DMS114 treated with DMSO at 0.1 percent for 48 hours (cell line): ENCODE measurements around the gene CDHR4.
A peak's percentile ranks its signal among the peaks of the same experiment; 100 is the strongest.
"Not testable (repeated sequence)": the region's sequence is repeated elsewhere in the genome, so short reads cannot be mapped to it uniquely, and the experiment has no call there.

Source experiments
- DNase-seq: peaks from one replicate; lab custom pipeline; 2025; ENCODE audit not compliant: unreplicated experiment; lab: John Stamatoyannopoulos, UW

The CDHR4 gene, protein sequence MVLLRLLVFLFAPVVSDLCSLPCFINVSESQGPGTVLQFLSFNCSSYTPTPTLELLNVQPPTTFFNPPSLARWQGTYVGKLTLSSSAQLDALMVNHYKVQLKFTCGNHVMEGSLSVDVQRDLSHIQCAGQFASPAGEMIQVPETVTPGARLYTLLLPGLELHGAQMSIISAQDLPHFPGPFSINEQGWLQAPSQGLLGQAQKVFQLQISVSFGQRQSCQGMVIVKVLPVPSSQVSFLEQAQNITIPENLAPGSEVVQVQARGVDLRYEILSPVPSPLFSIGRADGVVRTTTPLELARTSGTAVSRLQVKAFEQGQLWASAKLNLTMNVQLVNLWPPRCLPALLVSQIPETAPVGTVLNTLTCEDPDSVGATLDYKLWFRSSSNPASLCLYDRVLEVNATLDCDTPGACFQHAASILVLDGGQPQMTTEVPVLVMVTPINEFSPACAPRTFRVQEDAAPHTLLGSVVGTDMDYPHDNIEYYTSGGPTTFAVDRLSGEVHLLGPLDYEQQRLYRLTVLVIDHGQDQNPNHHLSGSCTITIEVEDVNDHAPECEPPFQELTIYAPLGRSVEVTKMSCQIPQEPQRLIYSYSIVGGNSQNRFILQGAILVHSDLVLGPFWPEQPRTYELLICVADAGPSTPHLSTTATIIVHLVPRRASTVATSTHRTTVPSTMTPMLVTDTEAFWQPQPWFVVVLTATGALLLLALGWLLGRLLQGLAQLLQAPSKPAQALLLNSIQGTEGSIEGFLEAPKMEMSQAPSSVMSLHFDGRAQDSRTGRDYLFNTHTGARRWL

DNA sequence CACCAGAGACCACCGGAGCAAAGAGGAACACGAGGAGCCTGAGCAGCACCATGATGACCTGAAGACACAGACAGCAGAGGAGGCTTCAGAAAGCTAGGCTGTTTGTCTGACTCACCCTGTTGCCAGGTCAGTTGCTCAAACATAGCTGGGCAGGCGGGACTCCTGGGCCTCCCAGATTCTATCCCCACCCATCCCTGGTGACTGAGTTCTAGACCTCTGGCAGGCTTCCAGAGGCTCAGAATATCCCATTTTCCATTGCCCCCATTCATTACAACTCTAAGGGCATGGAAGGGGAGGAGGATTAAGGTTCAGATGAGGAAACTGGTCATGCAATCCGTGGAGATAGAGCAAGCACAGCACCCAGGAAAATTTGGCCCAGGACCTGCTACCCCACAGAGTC lies at the start of gene CDHR4:
Gene CDHR4 (minus strand): TSS at position 113 of the 400 bp plus-strand sequence. CDS start 61 bp downstream, at position 52.
- DNase-seq: no peak

DNA sequence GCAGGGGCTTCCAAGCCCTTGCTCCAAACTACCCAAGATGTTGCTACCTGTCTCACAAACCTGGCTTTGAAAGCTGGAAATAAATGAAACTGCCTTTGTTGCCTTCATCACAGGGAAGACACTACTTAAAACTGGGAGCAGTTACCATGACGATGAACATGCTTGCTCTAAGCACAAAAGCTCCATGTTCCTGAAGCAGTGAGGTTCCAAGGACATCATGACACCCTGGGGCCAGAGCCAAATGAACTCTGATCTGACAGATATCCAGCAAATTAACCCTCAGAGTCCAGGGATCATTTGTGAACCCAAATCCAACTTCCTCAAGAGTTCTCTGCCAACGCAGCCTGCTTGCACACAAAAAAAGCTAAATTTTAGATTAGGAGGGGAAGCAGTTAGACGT lies 46.0 kb upstream of the CDHR4 start:
- no peak for DNase-seq

- no peak for DNase-seq
These were observed 45.0 kb upstream of the CDHR4 start for GRCh38 chr3:49844464-49845183.

DNA sequence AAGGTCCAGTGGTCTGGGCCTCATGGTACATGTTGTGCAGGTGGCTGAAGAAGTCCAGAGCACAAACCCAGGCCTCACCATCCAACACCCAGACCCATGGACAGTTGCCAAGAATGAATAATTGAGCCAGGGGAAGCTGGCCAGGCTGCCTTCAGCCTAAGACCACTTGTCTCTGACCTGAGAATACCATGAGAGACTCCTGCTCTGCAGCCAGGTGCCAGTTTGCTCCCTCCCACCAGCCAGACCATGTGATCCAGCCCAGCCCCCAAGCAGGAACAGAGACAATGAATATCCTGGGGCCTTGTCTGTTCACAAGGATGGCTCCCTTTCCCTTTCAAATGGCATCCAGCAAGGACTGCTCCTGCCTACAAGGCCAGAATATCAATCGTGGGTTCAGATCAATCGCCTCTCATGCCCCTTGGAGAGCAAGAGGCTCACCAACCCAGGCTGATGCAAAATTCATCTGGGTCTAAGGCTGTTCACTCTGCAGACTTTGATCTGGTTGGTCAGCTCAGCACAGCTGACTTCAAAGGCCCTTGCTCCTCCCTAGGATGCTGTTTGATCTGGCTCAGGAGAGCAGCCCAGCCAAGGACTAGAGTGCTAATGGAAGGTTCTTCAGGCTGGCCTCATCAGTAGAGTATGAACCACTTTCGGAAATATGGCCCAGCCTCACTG lies 43.3 kb upstream of the CDHR4 start:
- no peak for DNase-seq

GRCh38 chr3:49841806-49842205 lies 42.1 kb upstream of the CDHR4 start:
- no peak for DNase-seq

- no peak for DNase-seq
These were observed 41.5 kb upstream of the CDHR4 start for GRCh38 chr3:49841126-49841696.

GRCh38 chr3:49840388-49840787 lies 40.7 kb upstream of the CDHR4 start:
- no peak for DNase-seq

DNA sequence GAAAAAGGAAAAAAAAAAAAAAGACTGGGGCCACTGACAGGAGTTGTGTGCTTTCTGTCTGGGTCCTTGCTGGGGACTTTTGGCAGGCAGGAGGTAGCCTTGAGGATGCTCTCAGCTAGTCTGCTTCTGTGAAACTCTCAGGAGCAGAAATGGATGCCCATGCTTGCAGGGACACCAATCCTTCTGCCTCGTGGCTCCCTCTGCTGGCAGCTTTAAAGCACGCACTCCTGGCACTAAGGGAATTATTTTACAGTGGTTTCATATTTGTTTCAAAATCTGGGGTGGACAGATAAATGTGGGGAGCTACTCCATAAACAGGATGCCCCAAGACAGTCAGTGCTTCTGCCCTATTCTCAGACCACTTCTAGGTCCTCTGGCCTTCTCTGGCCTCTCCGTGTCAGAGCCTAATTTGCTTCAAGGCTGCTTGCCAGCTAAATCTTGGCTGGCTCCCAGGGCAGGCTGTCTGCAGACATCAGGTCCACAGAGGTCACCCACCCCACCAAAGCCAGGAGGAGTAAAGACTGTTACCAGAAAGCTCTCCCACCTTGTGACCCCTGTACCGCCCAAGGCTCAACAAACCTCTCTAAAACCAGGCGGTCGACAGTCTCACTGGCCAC lies 39.6 kb upstream of the CDHR4 start:
- DNase-seq: peak; percentile 49

DNA sequence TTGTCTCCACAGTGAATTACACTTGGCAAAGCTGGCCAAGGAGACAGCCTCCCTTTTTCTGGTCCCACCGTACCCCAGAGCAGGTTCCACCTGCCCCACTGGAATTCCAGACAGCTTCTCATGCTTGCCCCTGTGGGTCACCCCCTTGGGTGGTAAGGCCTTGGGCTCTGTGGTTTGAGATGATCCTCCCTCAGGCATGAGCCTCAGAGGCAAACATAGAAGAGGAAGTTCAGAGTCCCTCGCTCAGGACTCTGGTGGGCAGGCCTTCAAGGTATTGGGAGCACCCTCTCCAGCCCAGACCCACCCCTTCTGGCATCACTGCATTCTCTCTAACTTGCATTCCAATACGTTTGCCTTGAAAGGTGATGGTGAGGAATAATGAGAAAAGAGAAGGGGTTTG lies 31.7 kb upstream of the CDHR4 start:
- no peak for DNase-seq

DNA sequence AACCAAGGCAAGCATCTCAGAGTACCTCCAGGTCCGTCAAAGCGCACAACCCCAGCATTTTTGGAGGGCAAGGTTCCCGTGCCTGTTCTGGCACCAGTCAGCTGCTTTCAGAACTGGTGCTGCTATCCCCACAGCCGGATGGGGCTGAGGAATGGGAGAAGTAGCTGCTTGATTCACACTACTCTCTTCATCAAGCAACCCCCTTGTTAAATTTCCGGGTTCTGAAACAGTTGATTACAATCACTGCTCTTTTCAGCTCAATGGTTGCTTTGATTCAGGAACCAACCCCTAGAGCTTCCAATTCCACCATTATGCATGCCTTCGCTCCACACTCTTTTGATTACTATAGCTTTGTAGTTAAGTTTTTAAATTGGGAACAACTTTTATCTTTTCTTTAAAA lies 26.3 kb upstream of the CDHR4 start:
- no peak for DNase-seq

DNA sequence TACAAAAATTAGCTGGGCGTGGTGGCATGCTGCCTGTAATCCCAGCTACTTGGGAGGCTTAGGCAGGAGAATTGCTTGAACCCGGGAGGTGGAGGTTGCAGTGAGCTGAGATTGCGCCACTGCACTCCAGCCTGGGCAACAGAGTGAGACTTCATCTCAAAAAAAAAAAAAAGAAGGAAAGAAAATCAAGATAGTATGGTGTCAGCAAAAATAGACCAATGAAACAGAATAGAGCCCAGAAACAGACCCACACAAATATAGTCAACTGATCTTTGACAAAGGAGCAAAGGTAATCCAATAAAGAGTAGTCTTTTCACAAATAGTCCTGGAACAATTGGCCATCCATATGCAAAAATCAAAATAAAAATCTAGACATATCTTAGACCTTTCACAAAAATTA lies 23.5 kb upstream of the CDHR4 start:
- DNase-seq: not testable (repeated sequence)

DNA sequence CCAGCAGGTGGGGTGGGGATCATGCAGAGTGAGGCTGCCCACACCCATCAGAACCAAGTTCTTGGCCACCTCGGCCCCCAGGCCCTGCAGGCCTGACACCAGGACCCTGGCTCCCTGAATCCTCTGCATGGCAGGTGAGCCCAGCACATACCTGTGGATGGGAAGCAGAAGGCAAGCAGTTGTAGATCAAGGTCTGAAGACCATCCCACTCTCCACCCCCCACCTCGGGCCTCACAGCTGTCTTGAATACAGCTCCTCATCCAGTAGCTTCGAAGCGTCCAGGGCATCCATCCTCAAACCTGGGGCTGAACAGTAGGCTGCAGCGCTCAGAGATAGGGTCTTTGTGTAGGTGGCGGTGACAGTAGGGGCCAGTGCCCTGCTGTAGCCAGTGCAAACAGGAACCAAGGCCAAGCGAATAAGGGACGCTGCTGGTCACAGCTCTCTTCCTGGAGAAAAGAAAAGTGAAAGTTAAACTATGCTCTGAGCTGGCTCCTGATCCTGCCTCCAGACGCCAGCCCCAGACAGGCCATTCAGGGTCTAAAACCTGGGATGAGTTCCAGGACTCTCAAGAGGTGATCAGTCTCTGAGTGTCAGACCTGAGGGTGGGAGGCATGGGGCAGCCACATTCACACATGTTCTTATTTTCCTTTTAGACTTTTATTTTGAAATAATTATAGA lies 14.0 kb upstream of the CDHR4 start, which contains the start of gene UBA7:
Gene UBA7 (minus strand): TSS at position 457 of the 678 bp plus-strand sequence. CDS start 166 bp downstream, at position 291.
- no peak for DNase-seq

DNA sequence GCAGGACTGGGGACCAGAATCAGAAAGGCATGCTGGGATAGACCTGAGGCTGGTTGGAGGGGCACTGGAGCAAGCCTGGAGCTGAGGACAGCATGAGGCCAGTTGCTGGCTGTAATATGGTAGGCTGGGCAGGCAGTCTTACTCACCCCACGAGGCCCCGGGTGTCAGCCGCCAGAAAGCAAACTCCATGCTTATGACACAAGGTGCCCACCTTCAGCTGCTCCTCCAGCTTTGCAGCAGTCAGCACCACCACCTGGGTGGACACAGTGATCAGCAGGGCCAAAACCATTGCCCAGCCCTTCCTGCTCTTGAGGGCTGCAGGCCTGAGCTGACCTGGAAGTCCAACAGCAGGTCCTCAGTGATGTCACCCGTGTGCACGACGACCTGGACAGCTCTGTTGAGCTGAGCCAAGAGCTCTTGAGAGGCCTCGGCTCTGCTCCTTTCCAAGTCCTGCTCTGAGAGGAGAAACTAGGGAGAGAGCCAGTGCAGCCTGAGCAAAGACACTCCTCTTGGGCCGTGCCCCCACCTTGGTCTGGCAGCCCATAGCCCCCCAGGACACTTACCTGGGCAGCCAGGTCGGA lies 13.3 kb upstream of the CDHR4 start:
- DNase-seq: no peak

GRCh38 chr3:49807431-49808114 lies 7.9 kb upstream of the CDHR4 start:
- DNase-seq: no peak

DNA sequence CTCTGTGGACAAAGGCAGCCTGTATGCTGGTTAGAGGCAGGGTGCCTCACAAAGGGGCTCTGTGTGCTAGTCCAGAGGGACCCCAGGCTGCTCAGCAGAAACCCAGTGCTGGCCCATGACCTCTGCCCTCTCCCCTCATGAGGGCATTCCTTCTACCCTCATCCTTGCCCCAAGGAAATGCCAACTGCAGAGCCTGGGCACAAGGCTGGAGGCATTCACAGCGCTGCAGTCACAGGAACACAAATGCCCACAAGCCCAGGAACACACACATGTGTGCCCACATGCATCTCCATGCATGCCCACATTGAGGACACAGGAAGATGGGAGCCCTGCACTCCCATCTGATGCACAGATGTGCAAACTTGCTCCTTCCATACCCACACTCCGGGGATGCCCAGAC lies 7.2 kb upstream of the CDHR4 start:
- no peak for DNase-seq

GRCh38 chr3:49805897-49806701 lies 6.4 kb upstream of the CDHR4 start:
- DNase-seq: no peak

DNA sequence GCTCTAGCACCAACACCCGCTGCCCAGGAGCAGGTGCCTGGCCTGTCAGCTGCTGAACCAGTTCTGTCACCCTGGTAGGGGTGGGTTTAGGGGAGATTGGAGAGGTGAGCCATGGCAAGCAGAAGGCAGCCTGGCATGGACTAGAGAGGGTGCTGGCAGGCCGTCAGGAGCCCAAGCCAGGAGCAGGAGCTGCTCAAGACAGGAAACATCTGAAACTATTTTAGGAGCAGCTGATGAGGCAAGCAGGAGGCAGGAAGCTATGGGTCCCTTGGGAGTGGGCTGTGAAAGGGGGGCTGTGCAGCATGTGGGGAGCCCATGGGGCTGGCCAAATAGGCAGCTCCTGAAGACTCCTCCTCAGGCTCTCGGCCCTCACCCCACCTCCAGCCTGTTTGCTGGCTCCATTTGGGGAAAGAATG lies 5.7 kb upstream of the CDHR4 start:
- no peak for DNase-seq
